HG03442 (cell line): ENCODE measurements around the gene CSNK1D.
A peak's percentile ranks its signal among the peaks of the same experiment; 100 is the strongest.

Source experiments
- ATAC-seq: cut with Tn5 transposase; IDR thresholded peaks from one replicate; pipeline ENCODE4 v1.9.1; 2021; ENCODE audit warnings: mild to moderate bottlenecking, moderate library complexity; ENCODE audit not compliant: unreplicated experiment

CSNK1D gene

DNA sequence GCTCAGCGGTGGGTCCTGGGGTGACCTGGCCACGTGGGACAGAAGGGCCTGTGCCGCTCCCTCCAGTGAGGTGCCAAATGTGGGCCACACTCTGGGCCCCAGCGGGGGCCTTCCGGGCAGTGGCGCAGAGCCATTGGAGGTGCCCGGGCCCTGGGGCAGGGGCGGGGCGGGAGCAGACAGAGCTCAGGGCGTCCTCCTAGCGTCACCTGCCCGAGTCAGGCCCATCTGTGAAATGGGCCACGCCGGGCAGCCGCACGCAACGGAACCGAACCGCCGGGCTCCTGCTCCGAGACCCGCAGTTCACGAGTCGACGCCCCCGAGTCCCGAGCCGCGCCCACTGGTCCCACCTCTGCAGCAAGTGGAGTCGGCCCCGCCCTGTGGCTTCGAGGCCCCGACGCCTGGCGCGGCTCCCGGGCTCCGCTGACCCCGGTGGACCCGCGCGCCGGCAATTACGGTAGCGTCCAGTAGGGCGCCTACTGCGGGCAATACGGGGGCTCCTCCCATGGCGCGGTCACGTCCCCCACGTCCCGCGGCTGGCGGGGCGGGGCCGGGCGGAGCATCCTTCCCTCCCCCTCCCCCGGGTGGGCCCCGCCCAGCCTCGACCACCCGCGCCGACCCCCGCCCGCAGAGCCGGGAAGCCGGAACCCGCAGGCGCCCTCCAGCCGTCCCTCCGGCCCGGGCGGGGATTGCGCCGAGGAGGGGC lies 42.7 kb downstream of the CSNK1D start:
- ATAC-seq = peak; percentile 36

DNA sequence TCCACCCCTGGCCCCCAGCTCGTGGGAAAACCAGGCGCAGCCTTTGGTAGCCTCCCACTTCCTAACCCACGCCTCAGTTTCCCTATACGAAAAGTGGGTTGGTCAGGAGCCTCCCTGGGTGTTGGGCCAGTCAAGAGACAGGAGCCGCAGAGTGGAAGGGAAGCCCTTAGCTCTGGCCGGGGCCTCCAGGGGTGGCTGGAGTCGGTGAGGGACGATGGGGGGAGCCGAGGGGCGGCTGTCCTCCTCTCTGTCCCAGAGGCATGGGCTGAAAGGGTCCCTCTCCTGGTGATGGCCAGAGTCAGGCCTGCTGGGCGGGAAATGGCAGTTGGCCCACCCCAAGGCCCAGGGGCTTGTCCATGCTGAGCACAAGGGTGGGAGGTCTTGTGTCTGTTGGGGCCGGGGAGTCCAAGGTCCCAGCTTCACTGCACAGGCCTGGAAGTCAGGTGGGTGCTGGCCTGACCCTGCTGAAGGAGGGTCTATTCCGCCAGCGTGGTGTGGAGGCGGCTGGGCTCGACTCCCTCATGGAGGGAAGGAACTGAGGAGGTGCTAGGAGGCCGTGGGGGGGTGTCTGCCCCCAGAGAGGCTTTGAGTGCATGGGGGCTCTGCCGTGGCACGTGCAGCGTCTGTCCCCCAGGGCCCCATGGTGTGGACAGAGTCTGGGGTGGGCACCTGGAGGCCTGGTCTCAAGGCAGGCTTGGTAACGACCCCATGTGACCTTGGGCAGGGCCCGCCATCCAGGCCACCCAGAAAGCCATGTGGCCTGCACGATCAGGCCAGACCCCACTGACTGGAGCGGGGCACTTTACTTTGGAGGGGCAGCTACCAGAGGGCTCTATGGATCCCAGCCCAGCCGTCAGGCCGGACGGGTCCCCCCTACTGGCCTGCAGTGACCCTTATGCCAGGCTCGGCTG lies 43.5 kb downstream of the CSNK1D start:
- ATAC-seq = no peak

DNA sequence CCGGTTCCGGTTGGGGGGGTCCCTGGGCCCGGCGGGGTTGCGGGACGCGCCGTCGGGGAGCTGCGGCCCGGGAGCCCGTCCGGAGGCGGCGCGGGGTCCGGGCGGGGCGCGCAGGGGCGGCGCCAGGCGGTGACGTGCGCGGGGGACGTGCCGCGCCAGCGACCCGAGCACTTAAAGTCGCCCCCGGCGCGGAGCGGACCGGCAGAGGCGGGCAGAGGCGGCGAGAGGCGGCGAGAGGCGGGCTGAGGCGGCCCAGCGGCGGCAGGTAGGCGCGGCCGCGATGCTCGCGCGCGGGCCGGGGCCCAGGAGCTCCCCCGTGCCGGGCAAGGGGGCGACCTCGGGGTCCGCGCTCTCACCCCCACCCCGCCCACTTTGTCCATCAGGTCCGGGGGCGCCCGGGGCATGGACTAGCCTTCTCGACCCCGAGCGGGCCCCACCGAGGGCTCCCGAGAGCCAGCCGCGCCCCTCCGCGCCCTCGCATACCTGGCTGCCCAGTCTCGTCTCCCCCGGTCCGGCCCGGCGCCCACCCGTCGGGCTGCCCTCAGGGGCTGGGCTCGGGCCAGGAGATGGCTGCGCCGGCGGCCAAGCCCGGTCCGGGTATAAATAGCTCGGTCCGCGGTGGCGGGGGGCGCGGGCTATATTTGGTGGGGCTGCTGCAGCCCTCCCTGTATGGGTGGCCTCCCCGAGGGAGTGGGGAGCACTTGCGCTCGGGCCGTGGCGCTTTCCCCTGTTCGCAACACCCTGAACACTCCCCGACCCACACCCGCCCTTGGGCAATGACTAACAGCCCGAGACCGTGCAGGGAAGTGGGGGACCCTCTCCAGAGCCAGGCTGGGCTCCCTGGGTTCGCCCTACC lies 44.4 kb downstream of the CSNK1D start, which contains the start of gene SLC16A3:
Gene SLC16A3, plus strand, starts transcription at position 201 of the 856 bp plus-strand sequence. CDS start 6,967 bp downstream, outside the sequence.
- no peak for ATAC-seq

DNA sequence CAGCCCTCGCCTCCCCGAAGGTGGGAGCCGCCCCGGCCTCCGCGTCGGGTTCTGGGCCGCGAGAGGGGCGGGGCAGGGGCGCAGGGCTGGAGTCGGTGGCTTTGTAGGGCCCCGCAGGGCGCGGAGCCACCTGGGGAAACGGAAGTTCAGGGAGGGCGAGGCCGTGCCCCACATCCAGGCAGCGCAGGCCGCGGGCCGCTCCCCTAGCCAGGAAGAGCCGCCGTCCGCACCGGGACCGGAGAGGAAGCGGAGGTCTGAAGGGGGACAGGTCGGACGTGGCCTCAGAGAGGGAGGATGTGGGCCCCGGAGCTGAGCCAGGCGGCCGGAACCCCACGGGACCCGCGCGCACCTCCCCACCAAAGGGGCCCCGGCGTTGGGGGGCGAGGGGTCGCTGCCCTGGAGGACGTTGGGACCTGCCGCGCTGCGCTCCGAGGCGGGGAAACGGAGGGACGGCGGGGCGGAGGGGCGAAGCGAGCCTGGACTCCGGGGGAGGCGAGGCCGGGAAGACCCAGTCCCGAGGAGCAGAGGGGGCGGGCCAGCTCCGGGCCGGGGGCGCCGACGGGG lies 45.1 kb downstream of the CSNK1D start:
- ATAC-seq = no peak

DNA sequence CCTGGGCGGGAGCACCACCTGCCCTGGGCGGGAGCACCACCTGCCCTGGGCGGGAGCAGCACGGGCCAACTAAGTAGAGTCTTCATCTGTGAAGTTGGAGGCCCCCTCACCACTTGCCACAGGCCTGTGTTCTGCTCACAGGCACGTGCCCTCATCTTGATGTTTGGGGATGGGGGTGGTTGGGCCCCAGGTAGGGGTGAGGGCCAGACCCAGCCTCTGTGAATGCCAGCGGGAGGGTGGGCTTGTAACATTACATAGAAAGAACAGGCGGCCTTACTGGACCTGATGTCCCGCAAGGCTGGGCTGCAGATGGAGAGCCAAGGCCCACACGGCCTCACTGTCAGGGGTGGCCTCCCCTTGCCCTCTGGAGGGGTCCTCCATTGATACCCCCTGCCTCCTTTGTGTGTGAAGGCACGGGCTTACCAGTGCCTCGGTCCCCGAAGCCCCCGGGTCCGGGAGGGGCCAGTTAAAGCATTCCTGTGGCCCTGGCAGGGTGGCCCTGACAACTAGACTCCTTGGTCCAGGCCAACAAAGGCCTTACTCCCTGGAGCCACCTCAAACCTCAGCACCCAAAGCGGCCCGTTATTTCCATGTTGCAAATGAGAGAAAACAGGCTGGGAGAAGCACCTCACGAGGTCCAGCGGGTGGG lies 45.7 kb downstream of the CSNK1D start:
- no peak for ATAC-seq

DNA sequence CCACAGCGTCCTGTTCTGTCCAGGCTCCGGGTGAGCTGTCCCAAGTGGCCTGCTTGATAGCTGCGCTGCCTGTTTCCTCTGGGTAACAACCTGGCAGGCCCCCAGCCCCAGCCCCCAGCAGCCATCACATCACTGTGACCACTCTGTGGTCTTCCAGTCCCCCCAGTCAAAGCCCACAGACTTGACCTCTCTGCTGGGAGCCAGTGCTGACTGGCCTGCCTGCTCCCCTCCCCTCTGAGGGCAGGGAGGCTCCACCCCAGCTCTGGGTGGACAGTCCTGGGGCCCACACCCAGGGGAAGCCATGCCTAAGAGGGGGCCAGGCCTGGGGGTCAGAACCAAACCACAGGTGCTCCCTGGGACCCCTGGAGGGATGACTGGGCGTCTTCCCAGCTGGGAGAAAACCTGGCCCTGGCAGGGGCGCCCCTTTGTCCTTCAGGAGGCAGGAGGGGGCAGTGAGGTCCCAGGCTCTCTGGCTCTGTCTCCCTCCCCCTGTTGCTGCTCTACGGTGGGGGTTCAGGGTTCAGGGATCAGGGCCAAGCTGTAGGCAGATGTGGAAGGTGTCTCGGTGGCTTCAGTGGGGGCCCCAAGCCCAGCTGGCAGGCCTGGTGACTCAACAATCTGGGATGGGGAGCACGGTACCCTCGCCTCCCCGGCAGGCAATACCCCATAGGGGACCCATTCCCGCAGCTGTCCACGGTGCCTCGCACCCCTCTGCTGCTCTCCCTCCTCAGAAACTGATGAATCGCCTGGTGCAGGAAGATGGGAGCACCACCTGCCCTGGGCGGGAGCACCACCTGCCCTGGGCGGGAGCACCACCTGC lies 46.5 kb downstream of the CSNK1D start:
- ATAC-seq = no peak

DNA sequence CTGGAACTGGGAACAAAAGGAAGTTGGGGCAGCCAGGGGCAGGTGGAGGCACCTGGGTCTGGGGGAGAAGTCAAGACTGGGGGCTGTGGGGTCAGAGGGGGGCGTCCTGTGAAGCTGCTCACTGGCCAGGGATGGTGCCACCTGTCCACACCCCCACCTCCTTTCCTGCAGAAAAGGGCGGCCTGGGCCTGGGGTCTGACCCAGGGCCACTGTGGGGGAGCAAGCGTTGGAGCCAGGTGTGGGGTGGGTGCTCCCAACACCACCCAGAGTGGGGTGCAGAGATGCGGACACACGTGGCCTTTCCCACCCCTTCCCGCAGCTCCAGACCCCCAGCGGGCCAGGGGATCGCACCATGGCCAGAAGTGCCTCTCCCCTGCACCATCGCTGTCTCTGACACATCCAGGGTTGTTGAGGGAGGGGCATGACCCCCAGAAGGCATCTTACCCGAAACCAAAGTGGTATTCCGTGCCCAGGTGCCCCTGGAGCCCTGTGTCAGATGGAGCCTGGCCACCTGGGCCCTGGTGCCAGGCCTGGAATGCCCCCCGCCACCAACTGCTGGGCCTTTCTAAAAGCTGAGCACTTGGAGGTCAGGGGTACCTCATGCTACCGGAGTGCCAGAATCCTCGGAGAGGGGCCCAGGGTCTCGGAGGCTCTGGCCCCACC lies 47.2 kb downstream of the CSNK1D start:
- ATAC-seq = no peak

DNA sequence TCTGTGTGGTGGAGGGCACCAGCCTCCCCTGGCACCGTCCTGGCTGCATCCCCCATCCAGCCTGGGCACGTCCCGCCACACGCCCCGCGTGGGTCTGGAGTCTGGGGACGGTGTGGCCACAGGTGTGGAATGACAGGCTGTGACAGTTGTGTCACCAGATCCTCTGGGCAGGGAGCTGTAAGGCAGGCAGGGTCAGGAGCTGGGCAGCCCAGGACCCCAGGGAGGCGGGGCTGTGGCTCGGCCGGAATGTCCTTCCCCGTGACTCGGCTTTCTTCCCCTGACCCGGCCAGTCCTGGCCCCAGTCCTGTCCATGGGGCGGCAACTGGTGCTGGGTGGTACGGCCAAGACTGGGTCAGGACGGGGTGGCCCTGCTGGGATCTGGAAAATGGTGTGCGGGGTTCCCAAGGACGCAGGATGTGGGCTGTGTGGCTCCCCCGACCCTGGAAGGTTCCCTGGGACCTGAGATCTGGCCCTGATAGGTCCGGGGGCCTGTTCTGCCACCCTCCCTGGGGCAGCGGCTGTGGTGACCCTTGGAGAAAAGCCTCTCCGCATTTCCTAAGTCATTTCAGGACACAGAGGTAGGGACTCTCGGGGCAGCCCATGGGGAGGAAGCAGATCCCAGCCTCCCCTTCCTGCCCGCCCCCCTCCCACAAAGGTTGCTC lies 48.0 kb downstream of the CSNK1D start:
- ATAC-seq = no peak

DNA sequence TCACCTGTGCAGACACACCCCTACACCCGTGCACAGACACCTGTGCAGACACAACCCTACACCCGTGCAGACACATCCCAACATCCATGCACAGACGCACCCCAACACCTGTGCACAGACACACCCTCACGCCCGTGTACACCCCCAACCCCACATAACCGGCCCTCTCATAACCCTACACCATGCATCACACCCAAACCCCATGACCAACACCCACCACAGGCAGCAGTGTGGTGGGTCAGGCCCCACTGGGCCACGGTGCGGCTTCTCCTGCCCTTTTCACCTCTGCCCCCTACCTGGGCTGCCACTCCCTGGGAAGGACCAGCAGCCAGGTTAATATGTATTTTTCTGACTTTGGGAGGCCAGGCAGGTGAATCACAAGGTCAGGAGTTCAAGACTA lies 48.8 kb downstream of the CSNK1D start:
- ATAC-seq = no peak

DNA sequence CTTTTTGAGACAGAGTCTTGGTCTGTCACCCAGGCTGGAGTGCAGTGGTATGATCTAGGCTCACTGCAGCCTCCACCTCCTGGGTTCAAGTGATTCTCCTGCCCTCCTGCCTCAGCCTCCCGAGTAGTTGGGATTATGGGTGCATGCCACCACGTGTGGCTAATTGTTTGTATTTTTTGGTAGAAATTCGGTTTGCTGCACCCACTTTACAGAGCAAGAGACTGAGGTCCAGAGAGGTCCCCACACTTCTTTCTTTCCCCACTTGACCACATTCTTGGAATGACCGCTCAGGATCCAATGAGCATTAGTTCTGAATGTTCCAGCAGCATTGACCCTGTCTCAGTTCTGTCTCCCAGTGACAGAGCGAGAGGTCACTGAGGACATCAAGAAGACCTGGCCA lies 50.0 kb downstream of the CSNK1D start:
- ATAC-seq = no peak

DNA sequence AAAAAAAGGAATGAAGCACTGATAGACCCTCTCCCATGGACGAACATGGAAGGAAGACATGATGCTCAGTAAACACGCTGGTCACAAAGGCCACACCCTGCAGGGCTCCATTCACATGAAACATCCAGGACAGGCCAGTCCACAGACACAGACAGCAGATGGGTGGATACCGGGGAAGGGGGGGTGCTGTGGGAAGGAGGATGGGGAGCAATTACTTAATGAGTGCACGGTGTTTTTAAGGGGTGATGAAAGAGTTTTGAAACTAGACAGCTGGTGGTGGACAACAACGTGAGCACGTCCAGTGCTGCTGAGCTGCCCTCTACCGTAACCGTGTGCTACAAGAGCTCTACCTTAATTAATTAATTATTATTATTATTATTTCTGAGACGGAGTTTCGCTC lies 50.7 kb downstream of the CSNK1D start:
- ATAC-seq = no peak

DNA sequence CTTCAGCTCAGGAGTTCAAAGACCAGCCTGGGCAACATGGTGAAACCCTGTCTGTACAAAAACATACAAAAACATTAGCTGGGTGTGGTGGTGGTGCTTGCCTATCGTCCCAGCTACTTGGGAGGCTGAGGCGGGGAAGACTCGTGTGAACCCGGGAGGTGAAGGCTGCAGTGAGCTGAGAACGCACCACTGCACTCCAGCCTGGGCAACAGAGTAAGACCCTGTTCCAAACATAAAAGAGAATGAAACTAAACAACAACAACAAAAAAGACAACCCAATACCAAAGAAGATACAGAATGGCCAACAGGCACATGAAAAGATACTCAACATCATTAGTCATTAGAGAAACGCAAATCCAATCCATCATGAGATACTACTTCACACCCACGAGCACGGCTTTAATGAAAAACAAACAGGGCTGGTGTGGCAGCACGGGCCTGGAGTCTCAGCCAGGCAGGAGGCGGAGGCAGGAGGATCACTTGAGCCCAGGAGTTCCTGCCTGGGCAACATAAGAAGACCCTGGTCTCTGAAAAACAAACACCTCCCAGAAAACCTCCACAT lies 52.1 kb downstream of the CSNK1D start:
- ATAC-seq = no peak

DNA sequence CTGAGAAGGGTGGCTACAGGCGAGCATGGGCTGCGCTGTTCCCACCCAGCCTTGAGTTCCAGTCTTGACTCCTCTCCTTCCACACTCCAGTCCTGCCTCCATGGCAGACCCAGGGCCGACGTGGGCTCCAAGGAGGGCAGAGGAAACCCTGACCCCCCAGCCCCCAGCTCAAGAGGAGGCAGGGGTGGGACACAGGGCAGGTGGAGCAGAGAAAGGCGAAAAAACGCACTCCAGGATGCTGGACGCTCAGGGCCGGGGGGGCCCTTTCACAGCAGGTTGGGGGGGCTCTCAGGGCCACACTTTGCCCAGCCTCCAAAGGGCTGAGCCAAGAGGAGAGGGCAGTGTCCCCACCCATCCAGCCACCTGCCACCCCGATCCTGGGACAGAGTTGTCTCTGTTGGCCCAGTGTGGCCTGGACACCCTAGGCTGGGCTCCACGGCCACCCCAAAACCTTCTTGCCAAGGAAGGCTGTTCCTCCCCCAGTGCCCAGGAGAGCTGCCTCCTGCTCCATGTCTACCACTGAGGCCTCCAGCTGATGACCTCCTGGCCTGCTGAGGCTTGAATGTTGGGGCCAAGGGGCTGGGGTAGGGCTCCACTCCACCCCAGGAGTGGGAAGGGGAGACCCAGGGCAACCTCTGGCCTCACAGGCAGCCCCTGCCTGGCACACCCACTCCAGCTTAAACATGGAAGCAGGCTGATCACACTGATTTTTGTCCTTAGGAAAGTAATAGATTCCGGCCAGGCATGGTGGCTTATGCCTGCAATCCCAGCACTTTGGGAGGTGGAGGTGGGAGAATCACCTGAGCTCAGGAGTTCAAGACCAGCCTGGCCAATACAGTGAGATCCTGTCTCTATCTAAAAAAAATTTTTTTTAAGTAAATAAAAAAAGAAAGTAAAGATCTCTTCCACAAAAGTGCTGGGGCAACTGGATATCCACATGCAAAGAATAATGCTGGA lies 53.5 kb downstream of the CSNK1D start:
- no peak for ATAC-seq

DNA sequence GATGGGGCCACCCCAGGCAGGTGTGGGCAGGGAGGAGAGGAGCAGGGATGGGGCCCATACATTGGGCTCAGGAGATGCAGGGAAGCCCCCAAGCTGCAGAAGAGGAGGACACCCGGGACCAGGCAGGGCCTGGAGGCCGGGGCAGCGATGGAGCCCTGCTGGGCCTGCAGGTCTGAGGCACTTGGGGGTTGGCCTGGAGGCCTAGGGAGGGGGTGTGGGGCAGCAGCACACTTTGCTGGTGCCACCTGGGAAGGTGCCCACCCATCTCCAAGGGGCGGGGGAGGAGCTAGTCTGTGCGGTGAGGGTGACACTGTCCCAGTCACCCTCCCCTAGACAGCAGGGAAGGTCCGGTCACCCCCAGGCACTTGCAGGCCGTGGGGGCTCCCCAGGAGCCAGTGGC lies 54.4 kb downstream of the CSNK1D start:
- ATAC-seq = no peak

DNA sequence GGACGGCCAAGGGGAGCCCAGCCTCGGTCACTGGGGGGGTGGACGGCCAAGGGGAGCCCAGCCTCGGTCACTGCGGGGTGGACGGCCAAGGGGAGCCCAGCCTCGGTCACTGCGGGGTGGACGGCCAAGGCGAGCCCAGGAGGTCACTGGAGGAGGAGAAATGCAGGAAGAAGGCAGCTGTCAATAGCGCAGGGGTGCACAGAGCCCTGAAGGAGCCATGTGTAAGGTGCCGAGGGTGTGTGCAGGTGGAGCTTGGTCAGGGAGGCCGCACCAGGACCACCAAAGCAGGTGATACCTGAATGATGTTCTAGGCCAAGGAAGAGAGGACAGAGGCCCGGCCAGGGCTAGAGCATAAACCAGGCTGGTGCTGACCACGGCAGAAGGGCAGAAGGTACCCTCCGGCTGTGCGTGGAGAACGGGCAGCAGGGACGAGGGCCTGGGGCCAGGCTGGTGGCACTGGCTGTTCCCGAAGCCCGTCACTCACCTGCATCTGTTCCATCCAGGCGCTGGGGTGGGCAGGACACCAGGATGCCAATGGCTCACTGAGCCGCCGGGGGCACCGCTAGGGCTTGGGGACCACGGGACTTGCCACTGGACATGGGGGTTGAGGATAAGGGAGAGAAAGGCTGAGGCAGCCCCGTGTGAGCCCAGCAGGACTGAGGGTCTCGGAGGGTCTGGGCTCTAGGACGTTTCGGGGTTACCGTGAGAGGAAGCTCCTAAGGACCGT lies 55.0 kb downstream of the CSNK1D start:
- no peak for ATAC-seq

DNA sequence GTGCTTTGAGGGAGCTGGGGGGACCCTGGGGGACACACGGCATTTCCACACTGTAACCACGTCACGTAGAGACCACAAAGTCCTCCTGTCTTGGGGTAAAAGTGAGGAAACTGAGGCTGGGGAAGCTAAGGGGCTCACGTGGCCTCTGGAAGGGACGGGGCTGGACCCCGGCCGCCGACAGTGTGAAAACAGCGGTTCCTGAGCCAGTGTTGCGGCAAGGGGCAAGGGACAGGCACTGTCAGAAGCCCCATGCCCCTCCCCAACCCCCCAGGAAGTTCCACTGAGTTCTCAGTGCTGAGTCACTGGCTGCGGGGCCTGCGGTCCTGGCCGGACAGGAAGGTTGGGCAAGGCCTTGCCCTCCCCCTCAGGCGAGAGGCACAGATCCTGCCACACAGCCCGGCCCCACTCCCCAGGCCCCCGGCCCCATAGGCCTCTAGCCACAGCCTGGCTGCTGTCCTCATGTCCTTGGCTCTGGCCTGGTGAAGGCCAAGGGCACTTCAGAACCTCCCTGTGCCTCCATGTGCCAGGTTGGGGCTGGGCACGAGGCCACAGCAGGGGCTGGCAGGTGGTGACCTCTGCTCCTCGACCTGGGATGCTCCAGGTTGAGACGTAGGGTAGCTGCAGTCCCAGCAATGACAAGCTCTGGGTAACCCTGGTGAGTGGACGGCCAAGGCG lies 55.8 kb downstream of the CSNK1D start:
- ATAC-seq = no peak
